K562 (cell line): ENCODE results near the gene CDK11B. TPM values are rescaled to one million over a fixed set of nuclear protein-coding genes. Genes with fewer than 3 reads are reported as not detected.

Experiments
- ARID1B ChIP-seq: fragments of 450-650 bp; IDR thresholded peaks from 2 replicates; pipeline ENCODE4 v1.6.1; 2016; ENCODE audit warnings: antibody characterized with exemption, mild to moderate bottlenecking, inconsistent platforms
- EZH2 ChIP-seq: IDR thresholded peaks from 2 replicates; pipeline ENCODE4 v1.6.1; 2012; ENCODE audit warnings: low read depth, mild to moderate bottlenecking, inconsistent platforms, low read length, borderline replicate concordance
- HNRNPUL1 ChIP-seq: fragments of 200-400 bp; formaldehyde crosslinking; IDR thresholded peaks from 2 replicates; pipeline ENCODE4 v1.6.1; 2017; ENCODE audit warnings: low read length
- PML ChIP-seq: IDR thresholded peaks from 2 replicates; pipeline ENCODE4 v1.6.1; 2012; ENCODE audit warnings: low read length, inconsistent platforms
- RBM39 ChIP-seq: fragments of 200-400 bp; formaldehyde crosslinking; optimal IDR thresholded peaks from 2 replicates; pipeline ENCODE3; 2018; ENCODE audit warnings: low read depth, low read length
- ZNF316 ChIP-seq: fragments of 450-650 bp; IDR thresholded peaks from 2 replicates; pipeline ENCODE4 v1.6.1; 2016
- ZNF444 ChIP-seq: fragments of 250-450 bp; sonication (Bioruptor Pico); IDR thresholded peaks from 2 replicates; pipeline ENCODE4 v1.4.0; 2020; ENCODE audit warnings: mild to moderate bottlenecking, moderate library complexity
- polyA plus RNA-seq, 8 experiments: library from polyadenylated mRNA; depleted of rRNA in 4 of 8; stranded (reverse) in 5 of 8; unstranded in 3 of 8; fragments of >200 nt; fragmentation: Nextera tagmentation in 2 of 8; fragmentation: Illumina TruSeq in 1 of 8; extraction: Ambion mirVana in 2 of 8; extraction: Trizol in 1 of 8; gene quantifications; 2 replicates each; pipeline versions ENCODE4 v1.2.1 to v1.2.3, GENCODE V29; 2011 to 2014; ENCODE audit warnings: inconsistent platforms in 1 of 8, missing spikeins in 1 of 8
- total RNA-seq, 7 experiments: library from RNA; depleted of rRNA in 6 of 7; stranded (reverse); fragments of >200 nt in 6 of 7; fragmentation: Illumina TruSeq in 2 of 7; extraction: Trizol in 2 of 7; gene quantifications; 2 replicates each; pipeline versions ENCODE4 v1.2.1 to v1.2.3, GENCODE V29; 2011 to 2021; ENCODE audit warnings: low replicate concordance in 1 of 7
- TF ChIP-seq, protein P1 (sequence below): sonication (generic); formaldehyde crosslinking; IDR thresholded peaks from 2 replicates; pipeline ENCODE4 v1.8.0; 2022; ENCODE audit warnings: mild to moderate bottlenecking, missing genetic modification reagents
- TF ChIP-seq, protein P2 (sequence below): fragments of 250-450 bp; sonication (Bioruptor Pico); IDR thresholded peaks from 2 replicates; pipeline ENCODE4 v1.6.1; 2021; ENCODE audit warnings: mild to moderate bottlenecking
- TF ChIP-seq, protein P3 (sequence below): fragments of 250-450 bp; sonication (Bioruptor Pico); IDR thresholded peaks from 2 replicates; pipeline ENCODE4 v1.4.0; 2020; ENCODE audit warnings: mild to moderate bottlenecking, moderate library complexity

Gene CDK11B
- total and polyA plus RNA-seq, 9 of the 15 experiments (the other 6 are each of a cell fraction or from before 2014, with no cell fraction given): 2.8 to 52.2 (median 19.5) TPM

DNA sequence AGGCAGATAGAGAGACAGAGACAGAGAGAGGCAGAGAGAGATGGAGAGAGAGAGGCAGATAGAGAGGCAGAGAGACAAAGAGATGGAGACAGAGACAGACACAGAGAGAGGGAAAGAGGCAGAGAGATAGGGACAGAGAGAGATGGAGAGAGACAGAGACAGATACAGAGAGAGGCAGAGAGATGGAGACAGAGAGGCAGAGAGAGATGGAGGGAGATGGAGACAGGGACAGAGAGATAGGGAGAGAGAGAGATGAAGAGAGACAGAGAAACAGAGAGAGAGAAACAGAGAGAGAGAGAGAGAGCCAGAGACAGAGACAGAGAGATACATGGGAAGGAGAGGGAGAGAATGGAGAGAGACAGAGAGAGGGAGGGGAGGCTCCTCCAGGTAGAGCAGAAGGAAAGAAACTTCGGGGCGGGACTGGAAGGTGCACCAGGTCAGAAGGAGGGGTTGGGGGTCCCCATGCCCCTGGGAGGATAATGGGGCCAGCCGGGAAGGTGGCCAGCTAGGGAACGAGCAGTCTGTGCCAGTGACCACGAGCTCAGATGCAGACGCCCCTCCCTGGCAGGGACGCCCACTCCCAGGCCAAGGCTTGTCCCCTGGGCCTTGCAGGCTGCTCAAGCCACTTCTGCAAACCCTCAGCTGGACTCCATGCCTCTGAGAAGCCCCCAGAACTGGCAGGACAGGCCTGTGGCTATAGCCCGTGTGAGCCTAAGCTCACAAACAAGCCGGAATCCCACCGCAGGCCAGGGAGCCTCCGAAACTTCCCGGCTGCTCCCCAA is 62.1 kb downstream of the CDK11B start (continued):
- TF ChIP-seq, protein P1, sequence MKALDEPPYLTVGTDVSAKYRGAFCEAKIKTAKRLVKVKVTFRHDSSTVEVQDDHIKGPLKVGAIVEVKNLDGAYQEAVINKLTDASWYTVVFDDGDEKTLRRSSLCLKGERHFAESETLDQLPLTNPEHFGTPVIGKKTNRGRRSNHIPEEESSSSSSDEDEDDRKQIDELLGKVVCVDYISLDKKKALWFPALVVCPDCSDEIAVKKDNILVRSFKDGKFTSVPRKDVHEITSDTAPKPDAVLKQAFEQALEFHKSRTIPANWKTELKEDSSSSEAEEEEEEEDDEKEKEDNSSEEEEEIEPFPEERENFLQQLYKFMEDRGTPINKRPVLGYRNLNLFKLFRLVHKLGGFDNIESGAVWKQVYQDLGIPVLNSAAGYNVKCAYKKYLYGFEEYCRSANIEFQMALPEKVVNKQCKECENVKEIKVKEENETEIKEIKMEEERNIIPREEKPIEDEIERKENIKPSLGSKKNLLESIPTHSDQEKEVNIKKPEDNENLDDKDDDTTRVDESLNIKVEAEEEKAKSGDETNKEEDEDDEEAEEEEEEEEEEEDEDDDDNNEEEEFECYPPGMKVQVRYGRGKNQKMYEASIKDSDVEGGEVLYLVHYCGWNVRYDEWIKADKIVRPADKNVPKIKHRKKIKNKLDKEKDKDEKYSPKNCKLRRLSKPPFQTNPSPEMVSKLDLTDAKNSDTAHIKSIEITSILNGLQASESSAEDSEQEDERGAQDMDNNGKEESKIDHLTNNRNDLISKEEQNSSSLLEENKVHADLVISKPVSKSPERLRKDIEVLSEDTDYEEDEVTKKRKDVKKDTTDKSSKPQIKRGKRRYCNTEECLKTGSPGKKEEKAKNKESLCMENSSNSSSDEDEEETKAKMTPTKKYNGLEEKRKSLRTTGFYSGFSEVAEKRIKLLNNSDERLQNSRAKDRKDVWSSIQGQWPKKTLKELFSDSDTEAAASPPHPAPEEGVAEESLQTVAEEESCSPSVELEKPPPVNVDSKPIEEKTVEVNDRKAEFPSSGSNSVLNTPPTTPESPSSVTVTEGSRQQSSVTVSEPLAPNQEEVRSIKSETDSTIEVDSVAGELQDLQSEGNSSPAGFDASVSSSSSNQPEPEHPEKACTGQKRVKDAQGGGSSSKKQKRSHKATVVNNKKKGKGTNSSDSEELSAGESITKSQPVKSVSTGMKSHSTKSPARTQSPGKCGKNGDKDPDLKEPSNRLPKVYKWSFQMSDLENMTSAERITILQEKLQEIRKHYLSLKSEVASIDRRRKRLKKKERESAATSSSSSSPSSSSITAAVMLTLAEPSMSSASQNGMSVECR (CRISPR knock-in tag): no peak
- TF ChIP-seq ZNF444 (CRISPR knock-in tag) (no peak), HNRNPUL1 (no peak), ARID1B (0 out of 2 replicates have a peak, but pooled peaks have one; percentile 7), EZH2 (no peak), ZNF316 (no peak), RBM39 (no peak), PML (no peak)
- TF ChIP-seq, protein P2, sequence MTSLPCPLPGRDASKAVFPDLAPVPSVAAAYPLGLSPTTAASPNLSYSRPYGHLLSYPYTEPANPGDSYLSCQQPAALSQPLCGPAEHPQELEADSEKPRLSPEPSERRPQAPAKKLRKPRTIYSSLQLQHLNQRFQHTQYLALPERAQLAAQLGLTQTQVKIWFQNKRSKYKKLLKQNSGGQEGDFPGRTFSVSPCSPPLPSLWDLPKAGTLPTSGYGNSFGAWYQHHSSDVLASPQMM (CRISPR knock-in tag): no peak
- TF ChIP-seq, protein P3, sequence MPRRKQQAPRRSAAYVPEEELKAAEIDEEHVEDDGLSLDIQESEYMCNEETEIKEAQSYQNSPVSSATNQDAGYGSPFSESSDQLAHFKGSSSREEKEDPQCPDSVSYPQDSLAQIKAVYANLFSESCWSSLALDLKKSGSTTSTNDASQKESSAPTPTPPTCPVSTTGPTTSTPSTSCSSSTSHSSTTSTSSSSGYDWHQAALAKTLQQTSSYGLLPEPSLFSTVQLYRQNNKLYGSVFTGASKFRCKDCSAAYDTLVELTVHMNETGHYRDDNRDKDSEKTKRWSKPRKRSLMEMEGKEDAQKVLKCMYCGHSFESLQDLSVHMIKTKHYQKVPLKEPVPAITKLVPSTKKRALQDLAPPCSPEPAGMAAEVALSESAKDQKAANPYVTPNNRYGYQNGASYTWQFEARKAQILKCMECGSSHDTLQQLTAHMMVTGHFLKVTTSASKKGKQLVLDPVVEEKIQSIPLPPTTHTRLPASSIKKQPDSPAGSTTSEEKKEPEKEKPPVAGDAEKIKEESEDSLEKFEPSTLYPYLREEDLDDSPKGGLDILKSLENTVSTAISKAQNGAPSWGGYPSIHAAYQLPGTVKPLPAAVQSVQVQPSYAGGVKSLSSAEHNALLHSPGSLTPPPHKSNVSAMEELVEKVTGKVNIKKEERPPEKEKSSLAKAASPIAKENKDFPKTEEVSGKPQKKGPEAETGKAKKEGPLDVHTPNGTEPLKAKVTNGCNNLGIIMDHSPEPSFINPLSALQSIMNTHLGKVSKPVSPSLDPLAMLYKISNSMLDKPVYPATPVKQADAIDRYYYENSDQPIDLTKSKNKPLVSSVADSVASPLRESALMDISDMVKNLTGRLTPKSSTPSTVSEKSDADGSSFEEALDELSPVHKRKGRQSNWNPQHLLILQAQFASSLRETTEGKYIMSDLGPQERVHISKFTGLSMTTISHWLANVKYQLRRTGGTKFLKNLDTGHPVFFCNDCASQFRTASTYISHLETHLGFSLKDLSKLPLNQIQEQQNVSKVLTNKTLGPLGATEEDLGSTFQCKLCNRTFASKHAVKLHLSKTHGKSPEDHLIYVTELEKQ (CRISPR knock-in tag): no peak
